MM.1S (cell line): ENCODE results near the gene FYN.

Source experiments
- DNase-seq: peaks from one replicate; pipeline ENCODE4 v3.0.0-alpha.2; 2015
- H2AFZ ChIP-seq: fragments of 300-600 bp; sonication (generic); 2 replicates; pipeline ENCODE4 v1.6.0; 2016; ENCODE audit warnings: antibody characterized with exemption, low read length
- H3F3A ChIP-seq: fragments of 300-600 bp; sonication (generic); 2 replicates; pipeline ENCODE4 v1.6.1; 2016; ENCODE audit warnings: mild to moderate bottlenecking, antibody characterized with exemption, low read length, moderate library complexity, mixed read lengths; ENCODE audit not compliant: insufficient read depth
- H3K27ac ChIP-seq: fragments of 300-600 bp; sonication (generic); 2 replicates; pipeline ENCODE4 v1.5.1; 2016; ENCODE audit warnings: mild to moderate bottlenecking, low read length
- H3K27me3 ChIP-seq: fragments of 300-600 bp; sonication (generic); replicated peaks from 2 replicates; pipeline ENCODE4 v1.6.0; 2016; ENCODE audit warnings: low read length; ENCODE audit not compliant: insufficient read depth
- H3K36me3 ChIP-seq: fragments of 300-600 bp; sonication (generic); replicated peaks from 2 replicates; pipeline ENCODE4 v1.6.1; 2016; ENCODE audit warnings: mild to moderate bottlenecking, low read length, mixed read lengths; ENCODE audit not compliant: insufficient read depth
- H3K4me1 ChIP-seq: fragments of 300-600 bp; sonication (generic); 2 replicates; pipeline ENCODE4 v1.6.1; 2016; ENCODE audit warnings: low read length, mixed read lengths
- H3K4me2 ChIP-seq: fragments of 300-600 bp; sonication (generic); 2 replicates; pipeline ENCODE4 v1.6.0; 2016; ENCODE audit warnings: low read depth, low read length
- H3K4me3 ChIP-seq: fragments of 300-600 bp; sonication (generic); 2 replicates; pipeline ENCODE4 v1.5.1; 2016; ENCODE audit warnings: low read length, mixed read lengths
- H3K79me2 ChIP-seq: fragments of 300-600 bp; sonication (generic); 2 replicates; pipeline ENCODE4 v1.6.1; 2016; ENCODE audit warnings: mixed run types, low read length, mixed read lengths
- H3K9ac ChIP-seq: fragments of 300-600 bp; sonication (generic); 2 replicates; pipeline ENCODE4 v1.6.1; 2016; ENCODE audit warnings: low read length, mixed read lengths
- H3K9me2 ChIP-seq: fragments of 300-600 bp; sonication (generic); replicated peaks from 2 replicates; pipeline ENCODE4 v1.6.1; 2016; ENCODE audit warnings: mild to moderate bottlenecking, low read length, mixed read lengths; ENCODE audit not compliant: insufficient read depth
- H3K9me3 ChIP-seq: fragments of 300-600 bp; sonication (generic); replicated peaks from 2 replicates; pipeline ENCODE4 v1.6.1; 2016; ENCODE audit warnings: mild to moderate bottlenecking, low read length, mixed read lengths; ENCODE audit not compliant: insufficient read depth
- H4K20me1 ChIP-seq: fragments of 300-600 bp; sonication (generic); 2 replicates; pipeline ENCODE4 v1.6.1; 2016; ENCODE audit warnings: mild to moderate bottlenecking, low read length, moderate library complexity, mixed read lengths; ENCODE audit not compliant: insufficient read depth
- EZH2 ChIP-seq: fragments of 300-600 bp; sonication (generic); optimal IDR thresholded peaks from 2 replicates; pipeline ENCODE3; 2017; ENCODE audit warnings: low read depth, mild to moderate bottlenecking, antibody characterized with exemption, low read length, mixed read lengths
- EZH2phosphoT487 ChIP-seq: fragments of 300-600 bp; sonication (generic); IDR thresholded peaks from 2 replicates; pipeline ENCODE4 v1.6.1; 2018; ENCODE audit warnings: antibody characterized with exemption, low read length
- TF ChIP-seq, protein P1 (sequence below): fragments of 300-600 bp; sonication (generic); IDR thresholded peaks from 2 replicates; pipeline ENCODE4 v1.5.1; 2016; ENCODE audit warnings: antibody characterized with exemption, low read length, mixed read lengths

Gene FYN

GRCh38 chr6:111850295-111850937 is 22.8 kb downstream of the FYN start:
- Histone ChIP-seq H3K9ac (no peak overlapping the region), H3K4me2 (no peak overlapping the region), H3K27ac (no peak overlapping the region), H3K9me2 (no peaks in the 10 kb centered on the region), H3K36me3 (no peaks in the 10 kb centered on the region), H3K4me3 (no peak overlapping the region), H3K79me2 (no peaks in the 10 kb centered on the region), H4K20me1 (no peaks in the 10 kb centered on the region), H3K4me1 (peaks cover 15% of the 10 kb centered on the region), H3K9me3 (no peaks in the 10 kb centered on the region), H2AFZ (no peak overlapping the region), H3K27me3 (no peaks in the 10 kb centered on the region), H3F3A (0 out of 2 replicates have a peak, but pooled peaks cover 1% of the 10 kb centered on the region)
- TF ChIP-seq EZH2phosphoT487: no peak
- TF ChIP-seq EZH2: no peak
- TF ChIP-seq, protein P1, sequence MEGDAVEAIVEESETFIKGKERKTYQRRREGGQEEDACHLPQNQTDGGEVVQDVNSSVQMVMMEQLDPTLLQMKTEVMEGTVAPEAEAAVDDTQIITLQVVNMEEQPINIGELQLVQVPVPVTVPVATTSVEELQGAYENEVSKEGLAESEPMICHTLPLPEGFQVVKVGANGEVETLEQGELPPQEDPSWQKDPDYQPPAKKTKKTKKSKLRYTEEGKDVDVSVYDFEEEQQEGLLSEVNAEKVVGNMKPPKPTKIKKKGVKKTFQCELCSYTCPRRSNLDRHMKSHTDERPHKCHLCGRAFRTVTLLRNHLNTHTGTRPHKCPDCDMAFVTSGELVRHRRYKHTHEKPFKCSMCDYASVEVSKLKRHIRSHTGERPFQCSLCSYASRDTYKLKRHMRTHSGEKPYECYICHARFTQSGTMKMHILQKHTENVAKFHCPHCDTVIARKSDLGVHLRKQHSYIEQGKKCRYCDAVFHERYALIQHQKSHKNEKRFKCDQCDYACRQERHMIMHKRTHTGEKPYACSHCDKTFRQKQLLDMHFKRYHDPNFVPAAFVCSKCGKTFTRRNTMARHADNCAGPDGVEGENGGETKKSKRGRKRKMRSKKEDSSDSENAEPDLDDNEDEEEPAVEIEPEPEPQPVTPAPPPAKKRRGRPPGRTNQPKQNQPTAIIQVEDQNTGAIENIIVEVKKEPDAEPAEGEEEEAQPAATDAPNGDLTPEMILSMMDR: no peak
- DNase-seq: no peak

DNA sequence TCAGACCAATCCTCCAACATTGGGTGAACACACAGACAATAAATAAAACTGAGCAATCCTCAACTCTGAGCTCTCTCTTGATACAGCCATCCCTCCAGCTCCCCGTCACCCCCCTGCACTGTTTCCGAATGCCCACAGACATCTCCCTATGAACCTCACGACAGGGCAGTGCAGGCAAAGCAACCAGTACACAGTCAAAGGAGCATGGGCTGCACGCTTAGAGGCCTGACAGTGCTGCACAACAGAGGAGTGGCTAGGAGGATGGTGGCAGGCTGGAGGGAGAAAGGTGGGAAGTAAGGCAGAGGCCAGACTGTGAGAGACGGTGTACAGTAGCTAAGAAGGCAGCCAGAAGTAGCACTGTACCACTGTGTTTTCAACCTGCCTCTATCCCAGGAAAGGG is 24.0 kb downstream of the FYN start:
- Histone ChIP-seq H3K9me3 (no peaks in the 10 kb centered on the region), H3K4me2 (no peak overlapping the region), H3K27ac (no peak overlapping the region), H3K9ac (no peak overlapping the region), H3K36me3 (no peaks in the 10 kb centered on the region), H3K4me1 (peaks cover 25% of the 10 kb centered on the region), H3K4me3 (no peak overlapping the region), H3K27me3 (no peaks in the 10 kb centered on the region), H3K9me2 (no peaks in the 10 kb centered on the region), H4K20me1 (no peaks in the 10 kb centered on the region), H3F3A (peaks cover 12% of the 10 kb centered on the region), H2AFZ (no peak overlapping the region), H3K79me2 (no peaks in the 10 kb centered on the region)
- TF ChIP-seq, protein P1: no peak
- TF ChIP-seq EZH2: no peak
- no peak for TF ChIP-seq EZH2phosphoT487
- DNase-seq: no peak

GRCh38 chr6:111848262-111848812 is 24.9 kb downstream of the FYN start:
- Histone ChIP-seq H3K9me3 (no peaks in the 10 kb centered on the region), H3K4me1 (peaks cover 35% of the 10 kb centered on the region), H2AFZ (no peak overlapping the region), H3K9me2 (no peaks in the 10 kb centered on the region), H3K36me3 (no peaks in the 10 kb centered on the region), H3K4me2 (no peak overlapping the region), H3K9ac (no peak overlapping the region), H3K27ac (no peak overlapping the region), H3F3A (peaks cover 22% of the 10 kb centered on the region), H3K27me3 (no peaks in the 10 kb centered on the region), H3K79me2 (no peaks in the 10 kb centered on the region), H4K20me1 (no peaks in the 10 kb centered on the region), H3K4me3 (no peak overlapping the region)
- no peak for DNase-seq
- no peak for TF ChIP-seq EZH2phosphoT487
- TF ChIP-seq, protein P1: no peak
- TF ChIP-seq EZH2: no peak
